GM12878 (cell line): ENCODE measurements around the gene C6orf89. TPM values are rescaled to one million over a fixed set of nuclear protein-coding genes. Genes with fewer than 3 reads are reported as not detected.

ENCODE experiments used
- ATAC-seq: fragments of 200-7000 bp; cut with Tn5 transposase; 3 replicates; pipeline ENCODE4 v1.9.1; 2020; ENCODE audit warnings: mild to moderate bottlenecking, moderate library complexity
- BruUV-seq: library from RNA; stranded (reverse); fragments of 400-500 nt; replicated peaks from 2 replicates; lab custom pipeline; 2021; lab: Mats Ljungman, UMichigan
- CTCF ChIA-PET: fragments of 300-600 bp; sonication (Branson Sonifier 250); formaldehyde crosslinking; extraction: SDS; loops from one replicate; lab custom pipeline; 2021; ENCODE audit warnings: inconsistent platforms; lab: Yijun Ruan, JAX
- POLR2A ChIA-PET: fragments of 350-600 bp; formaldehyde crosslinking; extraction: SDS; loops from one replicate; lab custom pipeline; 2021; ENCODE audit warnings: inconsistent platforms; lab: Charles Lee
- RAD21 ChIA-PET: fragments of 300-600 bp; sonication (Branson Sonifier 250); formaldehyde crosslinking; loops from one replicate; lab custom pipeline; 2023; ENCODE audit warnings: antibody characterized with exemption; ENCODE audit not compliant: unreplicated experiment; lab: Charles Lee
- SMC1A ChIA-PET: fragments of 300-600 bp; sonication (Branson Sonifier 250); formaldehyde crosslinking; loops from one replicate; lab custom pipeline; 2023; ENCODE audit not compliant: unreplicated experiment, uncharacterized antibody; lab: Charles Lee
- DNase-seq: peaks from one replicate; pipeline ENCODE4 v3.0.0-alpha.2; 2011; ENCODE audit warnings: low read depth, low spot score
- FAIRE-seq: peaks from 3 replicates; lab custom pipeline; 2011; peaks lifted over from hg19 to GRCh38; lab: Jason Lieb, UNC
- H2AFZ ChIP-seq: 2 replicates; pipeline ENCODE4 v1.6.0; 2011; ENCODE audit warnings: low read depth, low read length, control low read depth; ENCODE audit not compliant: control insufficient read depth
- H3K27ac ChIP-seq: 2 replicates; pipeline ENCODE4 v1.5.1; 2011; ENCODE audit warnings: control low read depth; ENCODE audit not compliant: control insufficient read depth, insufficient read depth
- H3K27me3 ChIP-seq, 2 experiments: replicated peaks in 1 of 2; 2 replicates each; pipeline versions ENCODE4 v1.6.0 to v1.6.1; 2011; ENCODE audit warnings: low read length in 1 of 2; ENCODE audit not compliant: control insufficient read depth in 2 of 2, insufficient read depth in 2 of 2
- H3K36me3 ChIP-seq, 2 experiments: 2 replicates each; pipeline ENCODE4 v1.5.1; 2011; ENCODE audit warnings: low read length in 1 of 2; ENCODE audit not compliant: control insufficient read depth in 2 of 2, insufficient read depth in 2 of 2
- H3K4me1 ChIP-seq: 2 replicates; pipeline ENCODE4 v1.6.1; 2011; ENCODE audit warnings: mild to moderate bottlenecking, low read length, moderate library complexity, mixed read lengths; ENCODE audit not compliant: control insufficient read depth, insufficient read depth
- H3K4me2 ChIP-seq: 2 replicates; pipeline ENCODE4 v1.6.0; 2011; ENCODE audit warnings: control low read depth; ENCODE audit not compliant: control insufficient read depth, insufficient read depth
- H3K4me3 ChIP-seq: fragments of 200-600 bp; sonication (generic); 2 replicates; pipeline ENCODE4 v1.5.1; 2016
- H3K79me2 ChIP-seq: 2 replicates; pipeline ENCODE4 v1.6.0; 2011; ENCODE audit warnings: low read length; ENCODE audit not compliant: control insufficient read depth, insufficient read depth
- H3K9ac ChIP-seq: 2 replicates; pipeline ENCODE4 v1.8.0; 2011; ENCODE audit warnings: low read length, control low read depth, mixed read lengths; ENCODE audit not compliant: control insufficient read depth, insufficient read depth
- H3K9me3 ChIP-seq: replicated peaks from 3 replicates; pipeline ENCODE4 v1.5.1; 2011; ENCODE audit warnings: mild to moderate bottlenecking, low read length; ENCODE audit not compliant: control insufficient read depth, insufficient read depth
- H4K20me1 ChIP-seq: 2 replicates; pipeline ENCODE4 v1.6.0; 2011; ENCODE audit not compliant: control insufficient read depth, insufficient read depth
- BMI1 ChIP-seq: fragments of 450-650 bp; IDR thresholded peaks from 2 replicates; pipeline ENCODE4 v1.6.1; 2016; ENCODE audit warnings: mild to moderate bottlenecking, moderate library complexity, borderline replicate concordance
- CBX3 ChIP-seq: fragments of 200-600 bp; sonication (generic); IDR thresholded peaks from 2 replicates; pipeline ENCODE4 v1.6.1; 2016; ENCODE audit warnings: low read depth, borderline replicate concordance
- CHD1 ChIP-seq: IDR thresholded peaks from 2 replicates; pipeline ENCODE4 v1.6.1; 2012; ENCODE audit warnings: low read depth, low read length, improper control_type of control experiment
- EP300 ChIP-seq, 2 experiments: fragments of 150-350 bp in 1 of 2; IDR thresholded peaks; 2 replicates each; pipeline ENCODE4 v1.6.1; 2011 to 2012; ENCODE audit warnings: low read depth in 2 of 2, low read length in 2 of 2, borderline replicate concordance in 1 of 2, improper control_type of control experiment in 1 of 2, inconsistent platforms in 1 of 2; ENCODE audit not compliant: control insufficient read depth in 1 of 2
- IRF4 ChIP-seq: IDR thresholded peaks from 2 replicates; pipeline ENCODE4 v1.6.1; 2011; ENCODE audit warnings: low read depth, low read length
- JUND ChIP-seq: IDR thresholded peaks from 2 replicates; pipeline ENCODE4 v1.6.1; 2012; ENCODE audit warnings: low read depth, mild to moderate bottlenecking, low read length, improper control_type of control experiment, moderate library complexity
- MTA3 ChIP-seq: IDR thresholded peaks from 2 replicates; pipeline ENCODE4 v1.6.1; 2012; ENCODE audit warnings: low read length, inconsistent platforms, borderline replicate concordance
- MXI1 ChIP-seq: fragments of 150-350 bp; IDR thresholded peaks from 2 replicates; pipeline ENCODE4 v1.6.1; 2011; ENCODE audit warnings: low read depth, mild to moderate bottlenecking, inconsistent platforms, low read length, improper control_type of control experiment
- MYC ChIP-seq: IDR thresholded peaks from 2 replicates; pipeline ENCODE4 v1.6.1; 2011; ENCODE audit warnings: mild to moderate bottlenecking, low read length, moderate library complexity, inconsistent platforms; ENCODE audit not compliant: insufficient read depth, insufficient replicate concordance, insufficient read length, severe bottlenecking
- PML ChIP-seq: IDR thresholded peaks from 2 replicates; pipeline ENCODE4 v1.6.1; 2012; ENCODE audit warnings: low read length, inconsistent platforms
- RCOR1 ChIP-seq: conservative IDR thresholded peaks from 2 replicates; pipeline ENCODE4 v1.6.1; 2012; ENCODE audit warnings: low read depth, low read length, improper control_type of control experiment
- SRF ChIP-seq, 2 experiments: IDR thresholded peaks; 2 replicates each; pipeline ENCODE4 v1.6.1; 2011; ENCODE audit warnings: low read depth in 2 of 2, low read length in 2 of 2, mild to moderate bottlenecking in 1 of 2, moderate library complexity in 1 of 2
- ZNF24 ChIP-seq: fragments of 450-650 bp; IDR thresholded peaks from 2 replicates; pipeline ENCODE4 v1.6.1; 2017; ENCODE audit warnings: antibody characterized with exemption, mild to moderate bottlenecking
- WGBS: methylation state at CpG from one replicate; pipeline ENCODE4 v1.1.6; 2016; ENCODE audit warnings: low lambda C conversion rate; ENCODE audit not compliant: insufficient replicate concordance, insufficient coverage; ENCODE audit errors: missing lambda C conversion rate; 5-methylcytosine and 5-hydroxymethylcytosine counted together
- in situ Hi-C: fragments of 300-500 bp; cut with MboI; formaldehyde crosslinking; loops from 9 replicates; pipeline ENCODE4 v1.14.3; 2018; ENCODE audit warnings: mixed read lengths
- intact Hi-C: fragments of 100-400 bp; cut with micrococcal nuclease; formaldehyde crosslinking; loops from one replicate; pipeline ENCODE4 v1.14.2; 2022; ENCODE audit not compliant: unreplicated experiment
- polyA plus RNA-seq, 11 experiments: library from polyadenylated mRNA; depleted of rRNA in 4 of 11; unstranded in 6 of 11; stranded (reverse) in 5 of 11; fragments of >200 nt; fragmentation: Nextera tagmentation in 4 of 11; fragmentation: Illumina TruSeq in 1 of 11; extraction: Ambion mirVana in 4 of 11; extraction: Trizol in 1 of 11; gene quantifications; 1 replicate in 1 of 11; 2 replicates in 10 of 11; pipeline versions ENCODE4 v1.2.1 to v1.2.3, GENCODE V29; 2011 to 2016; ENCODE audit warnings: inconsistent platforms in 2 of 11, missing spikeins in 2 of 11, low read depth in 1 of 11
- total RNA-seq, 4 experiments: library from RNA; depleted of rRNA in 3 of 4; stranded (reverse); fragments of >200 nt in 3 of 4; fragmentation: Illumina TruSeq in 1 of 4; extraction: Trizol in 1 of 4; gene quantifications; 2 replicates each; pipeline versions ENCODE4 v1.2.1 to v1.2.3, GENCODE V29; 2013 to 2021
- TF ChIP-seq, protein P1 (sequence below): fragments of 450-650 bp; IDR thresholded peaks from 2 replicates; pipeline ENCODE4 v1.6.1; 2017; ENCODE audit warnings: mild to moderate bottlenecking
- TF ChIP-seq, protein P2 (sequence below): IDR thresholded peaks from 2 replicates; pipeline ENCODE4 v1.6.1; 2012; ENCODE audit warnings: improper control_type of control experiment, low read depth, low read length; ENCODE audit not compliant: insufficient replicate concordance

C6orf89 gene
- total and polyA plus RNA-seq, 10 of the 15 experiments (the other 5 are each of a cell fraction or from before 2014, with no cell fraction given) = 10.8 to 42.7 (median 28.6) TPM

DNA sequence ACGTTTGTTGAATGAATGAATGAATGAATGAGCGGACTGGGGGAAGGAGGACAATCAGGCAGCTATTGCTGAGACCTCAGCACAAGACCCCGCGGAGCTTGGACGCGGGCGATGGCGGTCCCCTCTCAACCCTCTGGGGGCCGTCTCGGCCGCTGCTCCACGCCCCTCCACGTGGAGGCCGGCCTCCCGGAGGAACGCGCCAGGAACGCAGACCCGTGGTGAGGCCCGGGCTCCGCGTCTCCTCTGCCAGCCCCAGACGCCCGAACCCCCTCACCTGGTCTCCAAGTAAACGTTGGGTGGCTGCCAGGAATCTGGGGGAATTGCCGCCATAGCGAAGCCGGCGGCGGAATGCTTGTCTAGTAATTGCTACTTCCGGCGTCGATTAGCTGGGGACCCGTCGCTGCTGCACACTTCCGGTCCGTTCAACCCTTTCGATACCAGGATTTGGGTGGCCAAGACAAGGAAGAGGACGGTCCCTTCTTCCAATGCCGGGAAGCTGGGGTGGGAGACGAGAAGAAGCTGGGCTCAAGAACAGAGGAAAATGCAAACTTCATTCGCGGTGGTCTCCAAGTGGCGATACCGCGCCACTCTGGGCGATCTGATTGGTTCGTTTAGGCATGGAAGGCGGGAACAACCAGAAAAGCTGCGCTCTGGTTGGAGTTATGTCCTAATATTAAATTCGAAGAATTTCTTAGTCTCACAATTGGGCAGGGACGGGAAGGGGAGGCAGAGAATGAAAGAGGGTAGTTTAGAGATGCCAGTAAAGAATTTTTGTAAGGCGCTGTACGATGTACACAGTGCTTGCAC lies 11.1 kb upstream of the C6orf89 start, which contains the start of gene PPIL1:
PPIL1 (minus strand) TSS at position 361 of the 807 bp plus-strand sequence; CDS start at position 330, 31 bp downstream.
- ChIA-PET SMC1A (interaction anchor here (0.9 to 4.5 kb wide), 15 partner anchors 9 to 296 kb away, joined by 3 to 52 read pairs (median 6); partner anchors contain the start of genes C6orf89 and FGD2), CTCF (interaction anchor here (0.7 to 8.2 kb wide), 12 partner anchors 9 to 193 kb away, joined by 3 to 93 read pairs (median 6); partner anchors contain the start of gene C6orf89), RAD21 (interaction anchor here (0.8 to 3.7 kb wide), 10 partner anchors 11 to 193 kb away, joined by 3 to 26 read pairs (median 4); partner anchors contain the start of genes C6orf89 and MTCH1), POLR2A (interaction anchor here (0.7 to 2.6 kb wide), 6 partner anchors 8 to 297 kb away, joined by 3 to 19 read pairs (median 4); partner anchors contain the start of gene C6orf89)
- BruUV-seq = no TSS peak
- Histone ChIP-seq H3K36me3 (no peaks in the 10 kb centered on the region), H3K27me3 (no peaks in the 10 kb centered on the region), H3K79me2 (peaks cover 26% of the 10 kb centered on the region), H2AFZ (peak within 1 kb of the TSS; percentile 75), H3K9me3 (no peaks in the 10 kb centered on the region), H3K4me3 (peak within 1 kb of the TSS; percentile 79), H4K20me1 (no peaks in the 10 kb centered on the region), H3K9ac (peak within 1 kb of the TSS; percentile 80), H3K4me2 (peak within 1 kb of the TSS; percentile 86), H3K27ac (peak within 1 kb of the TSS; percentile 78), H3K4me1 (peaks cover 6% of the 10 kb centered on the region; the same call in 1 of the 2 replicates)
- intact Hi-C loops = no loop called here
- under 1% methylated on average over 54 of the region's 54 CpGs for WGBS
- DNase-seq = peak; percentile 78
- peak; percentile 75 for FAIRE-seq
- peak; percentile 93 for ATAC-seq
- in situ Hi-C loops = no loop called here
- peak; percentile 51; the same call in 1 of the 2 replicates for TF ChIP-seq IRF4
- no peak for TF ChIP-seq RCOR1
- no peak for TF ChIP-seq CBX3
- TF ChIP-seq, protein P1, sequence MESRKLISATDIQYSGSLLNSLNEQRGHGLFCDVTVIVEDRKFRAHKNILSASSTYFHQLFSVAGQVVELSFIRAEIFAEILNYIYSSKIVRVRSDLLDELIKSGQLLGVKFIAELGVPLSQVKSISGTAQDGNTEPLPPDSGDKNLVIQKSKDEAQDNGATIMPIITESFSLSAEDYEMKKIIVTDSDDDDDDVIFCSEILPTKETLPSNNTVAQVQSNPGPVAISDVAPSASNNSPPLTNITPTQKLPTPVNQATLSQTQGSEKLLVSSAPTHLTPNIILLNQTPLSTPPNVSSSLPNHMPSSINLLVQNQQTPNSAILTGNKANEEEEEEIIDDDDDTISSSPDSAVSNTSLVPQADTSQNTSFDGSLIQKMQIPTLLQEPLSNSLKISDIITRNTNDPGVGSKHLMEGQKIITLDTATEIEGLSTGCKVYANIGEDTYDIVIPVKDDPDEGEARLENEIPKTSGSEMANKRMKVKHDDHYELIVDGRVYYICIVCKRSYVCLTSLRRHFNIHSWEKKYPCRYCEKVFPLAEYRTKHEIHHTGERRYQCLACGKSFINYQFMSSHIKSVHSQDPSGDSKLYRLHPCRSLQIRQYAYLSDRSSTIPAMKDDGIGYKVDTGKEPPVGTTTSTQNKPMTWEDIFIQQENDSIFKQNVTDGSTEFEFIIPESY = no peak
- peak; percentile 99 for TF ChIP-seq MYC
- peak; percentile 94 for TF ChIP-seq ZNF24
- TF ChIP-seq BMI1 = no peak
- TF ChIP-seq EP300 (IDR thresholded peaks at IDR 0.05; ENCODE audit: borderline replicate concordance in 1 of 2, control insufficient read depth in 1 of 2, low read depth in 2 of 2, low read length in 2 of 2) = no peak
- TF ChIP-seq, protein P2, sequence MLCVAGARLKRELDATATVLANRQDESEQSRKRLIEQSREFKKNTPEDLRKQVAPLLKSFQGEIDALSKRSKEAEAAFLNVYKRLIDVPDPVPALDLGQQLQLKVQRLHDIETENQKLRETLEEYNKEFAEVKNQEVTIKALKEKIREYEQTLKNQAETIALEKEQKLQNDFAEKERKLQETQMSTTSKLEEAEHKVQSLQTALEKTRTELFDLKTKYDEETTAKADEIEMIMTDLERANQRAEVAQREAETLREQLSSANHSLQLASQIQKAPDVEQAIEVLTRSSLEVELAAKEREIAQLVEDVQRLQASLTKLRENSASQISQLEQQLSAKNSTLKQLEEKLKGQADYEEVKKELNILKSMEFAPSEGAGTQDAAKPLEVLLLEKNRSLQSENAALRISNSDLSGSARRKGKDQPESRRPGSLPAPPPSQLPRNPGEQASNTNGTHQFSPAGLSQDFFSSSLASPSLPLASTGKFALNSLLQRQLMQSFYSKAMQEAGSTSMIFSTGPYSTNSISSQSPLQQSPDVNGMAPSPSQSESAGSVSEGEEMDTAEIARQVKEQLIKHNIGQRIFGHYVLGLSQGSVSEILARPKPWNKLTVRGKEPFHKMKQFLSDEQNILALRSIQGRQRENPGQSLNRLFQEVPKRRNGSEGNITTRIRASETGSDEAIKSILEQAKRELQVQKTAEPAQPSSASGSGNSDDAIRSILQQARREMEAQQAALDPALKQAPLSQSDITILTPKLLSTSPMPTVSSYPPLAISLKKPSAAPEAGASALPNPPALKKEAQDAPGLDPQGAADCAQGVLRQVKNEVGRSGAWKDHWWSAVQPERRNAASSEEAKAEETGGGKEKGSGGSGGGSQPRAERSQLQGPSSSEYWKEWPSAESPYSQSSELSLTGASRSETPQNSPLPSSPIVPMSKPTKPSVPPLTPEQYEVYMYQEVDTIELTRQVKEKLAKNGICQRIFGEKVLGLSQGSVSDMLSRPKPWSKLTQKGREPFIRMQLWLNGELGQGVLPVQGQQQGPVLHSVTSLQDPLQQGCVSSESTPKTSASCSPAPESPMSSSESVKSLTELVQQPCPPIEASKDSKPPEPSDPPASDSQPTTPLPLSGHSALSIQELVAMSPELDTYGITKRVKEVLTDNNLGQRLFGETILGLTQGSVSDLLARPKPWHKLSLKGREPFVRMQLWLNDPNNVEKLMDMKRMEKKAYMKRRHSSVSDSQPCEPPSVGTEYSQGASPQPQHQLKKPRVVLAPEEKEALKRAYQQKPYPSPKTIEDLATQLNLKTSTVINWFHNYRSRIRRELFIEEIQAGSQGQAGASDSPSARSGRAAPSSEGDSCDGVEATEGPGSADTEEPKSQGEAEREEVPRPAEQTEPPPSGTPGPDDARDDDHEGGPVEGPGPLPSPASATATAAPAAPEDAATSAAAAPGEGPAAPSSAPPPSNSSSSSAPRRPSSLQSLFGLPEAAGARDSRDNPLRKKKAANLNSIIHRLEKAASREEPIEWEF = no peak
- peak in 1 of 2 experiments; percentile 83; a peak in 2 of 4 replicates for TF ChIP-seq SRF (IDR thresholded peaks at IDR 0.05; ENCODE audit: low read depth in 2 of 2, low read length in 2 of 2)
- TF ChIP-seq MXI1 = peak; percentile 94
- TF ChIP-seq PML = peak; percentile 71; the same call in 1 of the 2 replicates
- TF ChIP-seq JUND = no peak
- no peak for TF ChIP-seq CHD1
- no peak for TF ChIP-seq MTA3
